ENCODE measurements around the gene ZC3H18. TPM values are rescaled to one million over a fixed set of nuclear protein-coding genes. Genes with fewer than 3 reads are reported as not detected.
A peak's percentile ranks its signal among the peaks of the same experiment; 100 is the strongest.

Gene ZC3H18
- total RNA-seq, 2 donors from 2014 or later, result 31.9 to 66.3 TPM

DNA sequence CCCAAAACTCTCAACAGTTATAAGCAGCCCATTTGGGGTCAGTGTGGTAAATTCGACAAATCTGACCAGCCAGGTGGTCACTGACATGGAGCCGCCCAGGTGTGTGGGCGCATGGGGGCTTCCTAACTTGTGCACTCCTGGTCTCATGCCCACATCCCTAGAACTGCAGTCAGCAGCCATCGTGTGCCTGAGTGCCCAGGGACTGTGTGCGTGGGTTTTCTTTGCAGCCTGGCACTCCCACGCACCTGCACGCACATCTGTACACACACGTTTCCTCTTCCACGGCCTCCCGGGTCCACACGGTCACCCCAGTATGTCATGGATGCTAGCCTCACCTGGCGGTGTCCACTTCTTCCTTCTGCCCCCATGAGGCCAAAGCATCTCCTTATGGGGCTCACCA, 38.9 kb upstream of the ZC3H18 start:
- intact Hi-C loops (cut with DNase I), result no loop called here
- Histone ChIP-seq H3K27ac (no peak overlapping the region), H3K4me3 (no peak overlapping the region), H3K36me3 (no peaks in the 10 kb centered on the region), H3K9ac (ENCODE audit: low read depth in 2 of 2, low read length in 2 of 2) (no peak overlapping the region), H3K4me1 (peaks cover 12% of the 10 kb centered on the region), H3K27me3 (no peaks in the 10 kb centered on the region), H3K9me3 (no peaks in the 10 kb centered on the region)
- no peak for DNase-seq
- TF ChIP-seq, protein P1, sequence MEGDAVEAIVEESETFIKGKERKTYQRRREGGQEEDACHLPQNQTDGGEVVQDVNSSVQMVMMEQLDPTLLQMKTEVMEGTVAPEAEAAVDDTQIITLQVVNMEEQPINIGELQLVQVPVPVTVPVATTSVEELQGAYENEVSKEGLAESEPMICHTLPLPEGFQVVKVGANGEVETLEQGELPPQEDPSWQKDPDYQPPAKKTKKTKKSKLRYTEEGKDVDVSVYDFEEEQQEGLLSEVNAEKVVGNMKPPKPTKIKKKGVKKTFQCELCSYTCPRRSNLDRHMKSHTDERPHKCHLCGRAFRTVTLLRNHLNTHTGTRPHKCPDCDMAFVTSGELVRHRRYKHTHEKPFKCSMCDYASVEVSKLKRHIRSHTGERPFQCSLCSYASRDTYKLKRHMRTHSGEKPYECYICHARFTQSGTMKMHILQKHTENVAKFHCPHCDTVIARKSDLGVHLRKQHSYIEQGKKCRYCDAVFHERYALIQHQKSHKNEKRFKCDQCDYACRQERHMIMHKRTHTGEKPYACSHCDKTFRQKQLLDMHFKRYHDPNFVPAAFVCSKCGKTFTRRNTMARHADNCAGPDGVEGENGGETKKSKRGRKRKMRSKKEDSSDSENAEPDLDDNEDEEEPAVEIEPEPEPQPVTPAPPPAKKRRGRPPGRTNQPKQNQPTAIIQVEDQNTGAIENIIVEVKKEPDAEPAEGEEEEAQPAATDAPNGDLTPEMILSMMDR (IDR thresholded peaks at IDR 0.05), result no peak

DNA sequence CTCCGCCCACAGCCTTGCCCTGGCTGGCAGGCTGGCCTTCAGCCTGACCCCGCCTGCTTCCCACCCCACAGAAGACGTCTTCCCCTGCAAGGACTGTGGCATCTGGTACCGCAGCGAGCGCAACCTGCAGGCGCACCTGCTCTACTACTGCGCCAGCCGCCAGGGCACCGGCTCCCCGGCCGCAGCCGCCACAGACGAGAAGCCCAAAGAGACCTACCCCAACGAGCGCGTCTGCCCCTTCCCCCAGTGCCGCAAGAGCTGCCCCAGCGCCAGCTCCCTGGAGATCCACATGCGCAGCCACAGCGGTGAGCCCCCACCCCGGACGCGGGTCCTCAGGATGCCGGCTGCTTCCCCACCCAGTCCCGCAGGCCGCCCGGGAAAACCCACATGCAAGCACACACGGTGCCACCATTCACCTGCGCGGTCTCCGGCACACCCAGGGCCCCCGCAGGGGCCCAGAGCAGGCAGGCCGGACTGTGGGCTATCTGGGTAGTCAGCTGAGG, 38.2 kb upstream of the ZC3H18 start:
- no peaks in the 10 kb centered on the region for H3K9me3 ChIP-seq
- H3K4me1 ChIP-seq, result peaks cover 12% of the 10 kb centered on the region
- no peak overlapping the region for H3K9ac ChIP-seq (ENCODE audit: low read depth in 2 of 2, low read length in 2 of 2)
- TF ChIP-seq, protein P1 (IDR thresholded peaks at IDR 0.05), result no peak
- no peak for DNase-seq
- H3K4me3 ChIP-seq, result no peak overlapping the region
- intact Hi-C loops (cut with DNase I), result no loop called here
- H3K36me3 ChIP-seq, result no peaks in the 10 kb centered on the region
- no peak overlapping the region for H3K27ac ChIP-seq
- no peaks in the 10 kb centered on the region for H3K27me3 ChIP-seq

DNA sequence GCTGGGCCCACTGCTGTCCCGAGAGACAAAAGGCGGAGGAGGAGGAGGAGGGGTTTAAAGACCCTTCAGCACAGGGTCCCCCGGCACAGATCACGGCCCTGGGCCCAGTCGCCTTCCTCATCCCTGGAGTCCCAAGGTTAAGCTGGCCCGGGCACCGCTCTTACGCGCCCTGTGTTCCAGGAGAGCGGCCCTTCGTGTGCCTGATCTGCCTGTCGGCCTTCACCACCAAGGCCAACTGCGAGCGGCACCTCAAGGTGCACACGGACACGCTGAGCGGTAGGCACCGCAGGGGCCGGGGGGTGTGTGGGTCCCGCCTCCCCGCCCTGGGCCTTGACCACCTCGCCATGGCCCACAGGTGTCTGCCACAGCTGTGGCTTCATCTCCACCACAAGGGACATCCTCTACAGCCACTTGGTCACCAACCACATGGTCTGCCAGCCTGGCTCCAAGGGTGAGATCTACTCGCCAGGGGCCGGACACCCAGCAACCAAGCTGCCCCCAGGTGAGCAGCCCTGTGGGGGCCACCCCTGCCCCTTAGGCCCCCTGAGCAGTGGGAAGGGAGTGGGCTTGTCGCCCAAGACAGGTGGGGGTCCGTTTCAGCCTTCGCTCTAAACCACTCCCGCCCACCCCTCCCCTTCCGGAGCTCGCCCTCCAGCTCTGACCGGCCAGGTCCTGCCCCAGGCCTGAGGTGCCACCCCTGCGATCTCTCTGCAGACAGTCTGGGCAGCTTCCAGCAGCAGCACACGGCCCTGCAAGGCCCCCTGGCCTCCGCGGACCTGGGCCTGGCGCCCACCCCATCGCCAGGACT, 37.6 kb upstream of the ZC3H18 start:
- no peaks in the 10 kb centered on the region for H3K36me3 ChIP-seq
- no peak overlapping the region for H3K27ac ChIP-seq
- peaks cover 7% of the 10 kb centered on the region for H3K4me1 ChIP-seq
- H3K4me3 ChIP-seq, result peak overlapping the region; percentile 33
- no peaks in the 10 kb centered on the region for H3K9me3 ChIP-seq
- H3K9ac ChIP-seq (ENCODE audit: low read depth in 2 of 2, low read length in 2 of 2), result no peak overlapping the region
- DNase-seq, result no peak
- H3K27me3 ChIP-seq, result no peaks in the 10 kb centered on the region
- TF ChIP-seq, protein P1 (IDR thresholded peaks at IDR 0.05), result no peak
- intact Hi-C loops (cut with DNase I), result no loop called here

DNA sequence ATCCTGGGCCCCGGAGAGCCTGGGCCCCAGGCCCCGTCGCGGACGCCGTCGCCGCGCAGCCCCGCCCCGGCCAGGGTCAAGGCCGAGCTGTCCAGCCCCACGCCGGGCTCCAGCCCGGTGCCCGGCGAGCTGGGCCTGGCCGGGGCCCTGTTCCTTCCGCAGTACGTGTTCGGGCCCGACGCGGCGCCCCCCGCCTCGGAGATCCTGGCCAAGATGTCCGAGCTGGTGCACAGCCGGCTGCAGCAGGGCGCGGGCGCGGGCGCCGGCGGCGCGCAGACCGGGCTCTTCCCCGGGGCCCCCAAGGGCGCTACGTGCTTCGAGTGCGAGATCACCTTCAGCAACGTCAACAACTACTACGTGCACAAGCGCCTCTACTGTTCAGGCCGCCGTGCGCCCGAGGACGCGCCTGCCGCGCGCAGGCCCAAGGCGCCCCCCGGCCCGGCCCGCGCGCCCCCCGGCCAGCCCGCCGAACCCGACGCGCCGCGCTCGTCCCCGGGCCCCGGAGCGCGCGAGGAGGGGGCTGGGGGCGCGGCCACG, 36.8 kb upstream of the ZC3H18 start:
- Histone ChIP-seq H3K9ac (ENCODE audit: low read depth in 2 of 2, low read length in 2 of 2) (peak overlapping the region in 1 of 2 donors; percentile 54), H3K27ac (no peak overlapping the region), H3K4me3 (peak overlapping the region; percentile 33), H3K36me3 (no peaks in the 10 kb centered on the region), H3K9me3 (no peaks in the 10 kb centered on the region), H3K27me3 (no peaks in the 10 kb centered on the region), H3K4me1 (peaks cover 7% of the 10 kb centered on the region)
- intact Hi-C loops (cut with DNase I), result no loop called here
- TF ChIP-seq, protein P1 (IDR thresholded peaks at IDR 0.05), result no peak
- DNase-seq, result no peak

DNA sequence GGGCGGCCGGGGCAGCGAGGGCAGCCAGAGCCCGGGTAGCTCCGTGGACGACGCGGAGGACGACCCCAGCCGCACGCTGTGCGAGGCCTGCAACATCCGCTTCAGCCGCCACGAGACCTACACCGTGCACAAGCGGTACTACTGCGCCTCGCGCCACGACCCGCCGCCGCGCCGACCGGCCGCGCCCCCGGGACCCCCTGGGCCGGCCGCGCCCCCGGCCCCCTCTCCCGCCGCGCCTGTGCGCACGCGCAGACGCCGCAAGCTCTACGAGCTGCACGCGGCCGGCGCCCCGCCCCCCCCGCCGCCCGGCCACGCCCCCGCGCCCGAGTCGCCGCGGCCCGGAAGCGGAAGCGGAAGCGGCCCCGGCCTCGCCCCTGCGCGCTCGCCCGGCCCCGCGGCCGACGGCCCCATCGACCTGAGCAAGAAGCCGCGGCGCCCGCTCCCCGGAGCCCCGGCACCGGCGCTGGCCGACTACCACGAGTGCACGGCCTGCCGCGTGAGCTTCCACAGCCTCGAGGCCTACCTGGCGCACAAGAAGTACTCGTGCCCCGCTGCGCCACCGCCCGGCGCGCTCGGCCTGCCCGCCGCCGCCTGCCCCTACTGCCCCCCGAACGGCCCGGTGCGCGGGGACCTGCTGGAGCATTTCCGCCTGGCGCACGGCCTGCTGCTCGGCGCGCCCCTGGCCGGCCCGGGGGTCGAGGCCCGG, 36.1 kb upstream of the ZC3H18 start:
- TF ChIP-seq, protein P1 (IDR thresholded peaks at IDR 0.05), result no peak
- H3K36me3 ChIP-seq, result no peaks in the 10 kb centered on the region
- peak overlapping the region; percentile 66 for H3K27ac ChIP-seq
- intact Hi-C loops (cut with DNase I), result no loop called here
- H3K9ac ChIP-seq (ENCODE audit: low read depth in 2 of 2, low read length in 2 of 2), result peak overlapping the region in 1 of 2 donors; percentile 96
- H3K27me3 ChIP-seq, result peaks cover 1% of the 10 kb centered on the region
- peak overlapping the region; percentile 59 for H3K4me3 ChIP-seq
- DNase-seq, result peak; percentile 75
- no peaks in the 10 kb centered on the region for H3K9me3 ChIP-seq
- H3K4me1 ChIP-seq, result peaks cover 7% of the 10 kb centered on the region
